ENCODE results near the gene CHST1.

CHST1 gene

GRCh38 chr11:45659818-45660160, 5.6 kb downstream of the CHST1 start:
- no peak for DNase-seq

GRCh38 chr11:45659031-45659817, 6.2 kb downstream of the CHST1 start:
- DNase-seq = no peak

DNA sequence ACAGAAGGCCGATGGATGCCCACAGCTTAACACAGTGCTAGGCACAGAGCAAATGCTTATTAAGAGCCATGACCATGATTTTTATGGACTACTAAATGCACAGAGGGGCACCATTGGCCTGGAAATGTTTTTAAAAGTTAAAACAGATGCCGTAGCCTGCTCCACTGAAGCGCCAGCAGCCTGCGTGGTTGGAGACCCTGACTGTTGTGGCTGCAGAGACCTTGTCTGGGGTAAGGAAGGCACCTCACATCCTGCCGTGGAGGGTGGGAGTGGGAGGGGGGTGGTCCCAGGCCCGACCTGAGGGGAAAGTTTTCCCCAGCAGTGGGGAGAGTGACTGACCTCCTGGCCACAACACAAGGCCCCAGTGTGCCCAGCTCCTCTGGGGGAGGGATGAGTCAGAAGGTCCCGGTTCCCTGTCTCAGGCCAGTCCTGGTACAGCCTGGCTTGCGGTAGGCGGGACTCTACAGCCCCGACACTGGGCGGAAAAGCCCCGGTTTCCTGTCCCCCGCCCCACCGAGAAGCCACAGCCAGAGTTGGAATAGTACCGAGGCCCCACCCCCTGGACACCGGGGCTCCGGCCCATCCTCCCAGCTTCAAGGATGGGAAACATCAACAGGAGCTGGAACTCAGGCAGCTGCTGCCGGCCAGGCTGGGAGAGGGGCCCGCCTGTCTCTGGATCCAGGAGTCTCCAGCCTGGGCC, 7.0 kb downstream of the CHST1 start:
- DNase-seq = no peak

DNA sequence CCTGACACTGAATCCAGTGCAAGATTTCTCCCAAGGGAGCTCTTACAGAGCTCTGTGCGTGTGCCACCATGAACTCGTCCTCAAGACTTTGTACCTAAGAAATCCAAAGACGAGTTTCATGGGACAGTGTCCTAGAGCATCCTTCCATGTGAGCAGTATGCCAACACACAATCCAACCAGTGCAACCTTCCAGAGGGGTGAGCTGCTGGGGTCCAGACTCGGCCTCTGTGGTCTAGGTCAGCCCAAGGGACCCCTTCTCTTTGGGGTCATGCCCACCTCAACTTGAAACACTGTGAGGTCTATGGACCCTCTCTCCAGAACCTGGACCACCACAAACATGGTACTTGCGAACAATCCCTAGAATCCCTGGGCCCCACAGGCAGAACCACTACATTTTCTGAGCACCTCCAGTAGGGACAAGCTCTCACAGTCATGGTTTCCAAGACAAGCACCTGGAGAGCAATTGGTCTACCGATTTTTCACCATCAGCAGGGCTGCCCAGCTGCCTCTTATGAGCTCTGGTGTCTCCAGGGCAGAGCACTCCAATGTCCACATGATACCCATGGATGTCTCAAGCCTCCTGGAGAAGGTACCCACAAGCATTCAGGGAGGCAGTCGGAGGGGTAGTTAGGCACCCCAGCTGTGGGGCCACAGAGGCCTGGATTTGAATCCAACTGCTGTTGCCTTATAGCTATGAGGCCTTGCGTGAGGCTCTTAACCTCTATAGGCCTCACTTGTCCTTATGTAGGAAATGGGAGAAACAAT, 7.7 kb downstream of the CHST1 start:
- DNase-seq = no peak

DNA sequence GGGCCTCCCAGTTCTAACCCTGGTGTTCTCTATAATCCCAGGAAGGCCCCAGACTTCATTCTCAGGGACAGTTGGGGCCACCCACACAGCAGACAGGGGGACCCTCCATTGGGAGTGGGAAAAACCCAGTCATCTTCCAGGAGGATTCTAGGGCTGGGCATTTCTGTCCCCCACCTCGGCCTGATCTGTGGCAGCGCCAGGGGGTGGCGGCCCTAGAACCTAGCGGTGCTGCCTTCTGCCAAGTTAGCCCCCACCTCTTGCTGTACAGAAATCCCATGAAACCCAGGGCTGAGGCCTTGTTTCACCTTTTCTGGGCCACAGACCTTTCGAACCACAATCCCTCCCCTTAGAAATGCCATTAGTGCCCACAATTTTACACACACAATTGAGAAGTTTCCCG, 9.6 kb downstream of the CHST1 start:
- no peak for DNase-seq

- peak; percentile 76 for DNase-seq
These were observed 10.1 kb downstream of the CHST1 start for GRCh38 chr11:45655347-45655756.

DNA sequence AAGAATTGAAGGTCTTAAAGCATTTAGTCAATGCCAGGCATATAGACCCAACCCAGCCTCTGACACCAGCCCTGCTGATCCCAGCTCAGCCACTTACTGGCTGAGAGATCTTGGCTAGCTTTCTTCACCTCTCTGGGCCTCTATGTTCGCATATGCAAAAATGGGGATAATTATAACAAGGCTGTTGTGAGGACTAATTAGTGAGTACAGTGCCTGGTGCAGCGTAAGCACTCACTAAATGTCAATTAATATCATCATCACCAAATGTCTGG, 10.5 kb downstream of the CHST1 start:
- no peak for DNase-seq

- no peak for DNase-seq
These were observed 11.0 kb downstream of the CHST1 start for GRCh38 chr11:45654231-45655011.

DNA sequence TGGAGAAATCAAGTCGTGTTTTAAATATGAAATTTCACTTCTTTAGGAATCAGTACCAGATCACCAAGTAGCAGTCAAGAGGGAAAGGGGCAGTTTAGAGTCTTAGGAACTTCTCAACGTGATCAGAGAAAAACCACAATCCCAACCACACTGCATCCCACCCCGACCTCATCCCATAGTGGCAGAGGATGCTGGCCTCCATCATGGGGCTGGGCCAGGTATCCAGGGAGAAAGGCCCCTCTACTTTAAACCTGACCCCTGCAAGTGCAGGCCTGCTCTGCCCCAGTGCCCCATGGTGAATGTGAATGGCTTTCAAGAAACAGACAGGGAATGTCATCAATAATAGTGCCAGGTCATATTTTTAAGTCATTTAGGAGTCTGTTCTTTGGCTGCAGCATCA, 12.1 kb downstream of the CHST1 start:
- no peak for DNase-seq

DNA sequence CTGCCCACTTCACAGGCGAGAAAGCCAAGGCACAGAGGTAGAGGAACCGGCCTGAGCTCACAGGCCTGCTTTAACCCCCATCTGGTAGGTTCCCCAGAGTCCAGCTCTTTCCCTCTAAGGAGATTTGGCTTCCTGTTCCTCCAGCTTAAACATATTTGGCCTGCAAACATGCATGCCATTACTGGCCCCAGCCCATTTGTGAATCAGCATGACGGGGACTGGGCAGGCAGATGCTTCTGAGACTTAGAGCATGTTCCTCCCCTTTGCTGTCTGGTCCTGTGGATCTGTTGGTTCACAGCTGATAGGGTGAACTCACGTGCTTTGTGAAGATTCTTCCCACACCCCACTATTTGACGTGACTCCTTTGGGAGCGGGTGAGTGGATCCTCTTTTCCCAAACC, 12.6 kb downstream of the CHST1 start:
- DNase-seq = no peak

DNA sequence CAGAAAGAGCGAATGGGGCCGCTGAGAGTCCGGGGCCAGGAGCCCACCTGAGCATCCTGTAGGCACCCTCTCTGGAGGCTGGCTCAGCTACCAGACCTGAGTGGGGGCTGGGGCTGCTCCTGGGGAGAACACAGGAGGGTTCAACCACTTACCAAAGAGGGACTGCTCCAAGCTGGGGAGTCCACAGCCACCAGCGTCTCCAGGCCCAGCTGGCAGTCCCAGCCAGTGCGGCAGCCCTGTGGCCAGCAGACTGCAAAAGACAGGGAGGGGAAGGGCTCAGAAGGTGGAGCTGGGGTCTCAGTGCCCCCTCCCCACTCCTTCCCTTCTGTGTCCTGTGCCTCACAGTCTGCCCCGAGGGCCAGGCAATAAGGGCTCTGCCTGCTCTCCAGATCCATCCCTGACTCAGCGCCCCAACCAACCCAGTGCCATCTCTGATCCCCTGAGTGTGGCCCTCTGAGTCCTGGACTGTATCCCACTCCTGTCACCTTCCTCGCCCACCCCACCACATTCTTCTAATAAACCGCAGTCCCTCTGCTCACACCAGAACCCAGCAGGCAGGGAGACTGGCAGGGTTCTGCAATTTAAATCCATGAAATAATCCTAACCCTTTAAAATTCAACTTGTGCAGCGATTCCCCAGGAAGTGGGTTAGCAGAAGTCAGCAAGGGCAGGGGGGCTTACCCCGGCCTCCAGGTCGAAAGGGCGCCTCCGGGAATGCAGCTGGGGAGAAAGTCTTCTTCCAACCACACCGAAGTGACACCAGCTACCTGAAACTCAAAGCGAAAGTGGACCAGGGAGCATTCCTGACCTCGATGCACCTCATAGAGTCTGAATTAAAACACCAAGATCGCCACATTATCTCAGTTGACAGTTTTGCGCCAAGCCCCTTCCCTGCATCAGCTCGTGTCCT, 13.3 kb downstream of the CHST1 start:
- no peak for DNase-seq

DNA sequence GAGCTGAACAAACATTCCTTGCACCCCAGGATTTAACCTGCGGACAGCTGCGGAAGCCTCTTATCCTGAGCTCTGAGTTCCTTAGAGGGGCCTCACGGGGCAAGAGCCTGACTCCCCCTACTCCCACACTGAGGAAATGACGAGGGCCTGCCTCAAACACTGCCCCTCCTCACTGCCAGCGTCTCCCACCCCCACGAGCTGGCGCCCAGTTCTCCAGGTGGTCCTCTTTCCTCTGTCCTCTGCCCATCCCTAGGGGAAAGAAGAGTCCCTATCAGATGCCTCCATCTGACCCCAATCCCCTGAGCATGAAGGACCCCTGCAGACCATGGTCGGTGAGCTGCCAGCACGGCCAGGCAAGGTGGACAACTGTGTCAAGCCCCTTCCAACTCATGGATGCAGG, 14.3 kb downstream of the CHST1 start:
- DNase-seq = no peak

DNA sequence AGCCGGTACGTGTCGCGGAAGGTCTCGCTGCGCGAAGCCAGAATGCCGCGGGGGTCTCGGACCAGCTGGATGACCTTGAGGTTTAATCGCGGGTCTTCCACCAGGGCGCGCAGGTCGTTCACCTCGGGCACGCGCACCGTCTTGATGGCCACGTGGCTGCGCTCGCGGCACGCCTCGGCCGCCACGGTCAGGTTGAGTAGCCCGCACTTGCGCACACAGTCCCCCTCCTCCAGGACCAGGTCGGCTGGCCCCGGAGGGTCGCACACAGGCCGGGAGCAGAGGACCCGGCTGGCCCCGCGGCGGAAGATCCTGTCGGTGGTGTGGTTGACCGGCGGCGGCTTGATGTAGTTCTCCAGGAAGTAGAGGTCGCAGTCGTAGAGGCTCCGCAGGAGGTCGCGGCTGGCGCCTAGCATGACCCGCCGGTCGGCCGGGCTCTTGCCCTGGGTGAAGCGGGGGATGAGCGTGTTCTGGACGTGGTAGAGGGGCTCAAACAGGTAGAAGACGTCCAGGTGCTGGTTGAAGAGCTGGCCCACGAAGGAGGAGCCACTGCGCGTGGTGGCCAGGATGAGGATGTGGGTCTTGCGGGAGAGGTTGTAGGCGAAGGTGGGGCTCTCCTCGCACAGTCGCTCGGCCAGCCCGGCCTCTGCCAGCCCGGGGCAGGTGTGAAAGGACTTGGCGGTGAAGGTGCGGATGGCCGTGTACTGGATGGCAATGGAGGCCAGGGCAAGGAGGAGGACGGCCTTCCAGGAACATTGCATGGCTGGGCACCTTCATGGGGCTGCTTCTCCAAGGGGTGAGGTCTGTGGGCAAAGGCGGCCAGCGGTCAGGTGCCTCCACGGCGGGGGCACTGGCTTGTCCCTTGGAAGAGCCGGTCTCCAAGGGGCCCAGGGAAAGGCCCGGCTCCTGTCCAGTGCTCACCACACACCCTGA, 15.0 kb downstream of the CHST1 start:
- DNase-seq = no peak

DNA sequence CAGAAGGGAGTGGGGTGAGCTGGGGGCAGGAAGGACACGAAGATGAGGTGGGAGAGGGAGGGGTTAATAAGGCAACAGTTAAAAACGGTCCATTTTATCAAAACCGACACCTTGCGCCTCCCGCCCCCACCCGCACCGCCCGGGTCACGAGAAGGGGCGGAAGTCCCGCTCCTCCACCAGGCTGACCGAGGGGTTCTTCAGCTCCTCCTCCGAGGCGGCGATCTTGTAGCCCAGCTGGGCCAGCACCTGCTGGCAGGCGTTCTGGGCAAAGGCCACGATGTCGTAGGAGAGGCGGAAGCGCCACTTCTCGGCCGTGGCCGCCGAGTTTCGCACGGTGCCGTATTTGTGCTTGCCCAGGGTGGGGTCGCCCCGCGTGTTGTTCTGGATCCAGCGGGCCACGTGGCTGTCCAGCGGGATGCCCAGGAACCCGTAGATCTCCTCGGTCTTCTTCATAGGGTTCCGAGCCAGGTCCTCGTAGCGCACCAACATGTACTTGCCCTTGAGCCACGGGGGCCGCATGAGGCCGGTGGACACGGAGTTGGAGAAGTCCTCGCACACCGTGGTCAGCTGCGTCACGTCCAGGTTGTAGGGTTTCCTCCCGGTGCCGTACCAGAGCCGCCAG, 15.8 kb downstream of the CHST1 start:
- DNase-seq = no peak

DNA sequence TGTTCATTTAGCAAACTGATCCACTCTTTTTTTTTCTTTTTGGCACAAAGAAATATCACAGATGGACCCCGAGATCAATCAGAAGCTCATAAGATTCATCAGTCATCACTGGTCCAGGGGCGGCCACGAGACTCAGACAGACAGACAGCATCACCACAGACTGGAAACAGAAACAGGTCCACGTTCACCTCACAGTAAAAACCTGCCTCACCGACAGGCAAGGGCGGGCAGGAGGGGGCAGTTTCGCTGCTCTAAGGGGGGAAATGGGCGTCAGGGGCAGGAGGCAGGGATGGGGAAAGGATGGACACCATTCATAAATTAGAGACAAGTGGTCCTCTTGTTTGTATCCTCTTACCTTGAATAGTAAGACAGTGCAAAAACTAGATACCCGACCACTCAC, 16.5 kb downstream of the CHST1 start:
- no peak for DNase-seq

- DNase-seq = no peak
These were observed 17.6 kb downstream of the CHST1 start for GRCh38 chr11:45647786-45648185.

GRCh38 chr11:45647329-45647728, 18.1 kb downstream of the CHST1 start:
- no peak for DNase-seq

DNA sequence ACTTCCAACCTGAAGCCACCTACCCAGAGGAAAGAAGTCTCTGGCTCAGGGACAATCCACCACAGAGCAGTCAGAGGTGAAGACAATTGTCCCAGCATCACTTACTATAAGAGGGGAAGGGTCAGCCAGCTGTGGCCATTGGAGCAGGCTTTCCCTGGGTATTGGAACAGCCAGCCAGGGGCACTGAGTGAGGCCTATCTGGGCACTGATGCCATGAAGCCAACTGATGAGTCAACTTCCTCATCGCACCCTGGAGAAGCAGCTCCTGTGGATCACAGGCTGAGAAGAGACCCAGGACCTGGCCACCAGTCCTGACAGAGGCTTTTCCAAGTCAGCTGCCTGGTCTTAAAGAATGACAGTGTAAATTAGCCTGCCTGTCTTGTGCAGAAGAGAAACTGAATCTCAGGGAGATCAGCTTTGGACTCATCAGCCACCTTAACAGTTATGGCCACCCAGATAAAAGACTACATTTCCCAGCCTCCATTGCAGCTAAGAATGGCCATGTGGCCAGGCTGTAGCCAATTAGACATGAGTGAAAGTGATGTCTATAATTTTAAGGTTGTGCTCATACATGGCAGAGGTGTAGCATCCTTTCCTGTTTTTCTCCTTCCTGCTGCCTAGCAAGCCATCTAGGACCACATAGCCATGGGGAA, 19.0 kb downstream of the CHST1 start:
- no peak for DNase-seq

GRCh38 chr11:45644981-45645889, 20.2 kb downstream of the CHST1 start:
- DNase-seq = no peak
